NCI-H146 (cell line): ENCODE measurements around the gene ALDH1L1.
A peak's percentile ranks its signal among the peaks of the same experiment; 100 is the strongest.

Experiments
- DNase-seq: peaks from one replicate; lab custom pipeline; 2025; lab: John Stamatoyannopoulos, UW

The ALDH1L1 gene

GRCh38 chr3:126133606-126134005 lies 46.8 kb downstream of the ALDH1L1 start:
- no peak for DNase-seq

- DNase-seq, result peak; percentile 28
These were observed 47.5 kb downstream of the ALDH1L1 start for GRCh38 chr3:126132751-126133511.

DNA sequence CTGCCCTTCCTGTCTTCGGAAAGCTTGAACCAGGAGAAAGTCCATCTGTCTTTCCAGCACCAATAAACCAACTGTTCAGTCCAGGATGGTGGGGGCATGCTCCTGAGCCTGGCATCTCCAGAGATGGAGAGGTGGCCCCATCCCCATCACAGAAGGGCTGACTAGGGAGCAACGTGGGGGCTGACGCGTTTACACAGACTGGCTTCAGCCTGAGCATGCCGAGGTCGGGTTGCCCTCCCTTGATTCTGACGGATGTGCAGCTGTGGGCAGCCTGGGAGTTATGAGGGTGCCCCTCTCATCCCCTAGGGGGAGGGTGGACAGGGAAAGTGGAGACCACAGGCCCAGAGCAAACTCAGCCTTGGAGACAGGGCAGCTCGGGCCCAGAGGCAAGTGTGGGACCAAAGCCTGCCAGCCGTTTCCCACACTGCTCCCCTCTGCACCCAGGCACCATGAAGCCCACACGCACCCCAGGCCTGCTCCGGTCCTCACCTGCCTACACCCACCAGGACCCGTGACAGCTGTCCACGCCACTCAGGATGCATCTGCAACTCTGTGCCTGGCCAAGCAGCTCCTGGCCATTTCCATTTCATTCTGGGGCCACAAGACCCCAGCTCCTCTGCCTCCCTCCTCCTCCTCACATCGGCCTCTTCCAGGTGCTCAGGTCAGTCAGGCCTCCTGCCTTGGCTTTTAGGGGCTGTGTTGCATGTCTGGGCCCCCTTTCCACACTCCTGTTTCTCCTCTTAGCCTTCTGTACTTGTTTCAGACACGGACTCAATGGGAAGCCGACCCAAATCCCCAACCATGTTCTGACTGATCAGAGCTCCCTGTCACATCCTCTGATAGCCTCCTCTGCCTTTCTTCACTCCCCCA lies 48.3 kb downstream of the ALDH1L1 start:
- no peak for DNase-seq

DNA sequence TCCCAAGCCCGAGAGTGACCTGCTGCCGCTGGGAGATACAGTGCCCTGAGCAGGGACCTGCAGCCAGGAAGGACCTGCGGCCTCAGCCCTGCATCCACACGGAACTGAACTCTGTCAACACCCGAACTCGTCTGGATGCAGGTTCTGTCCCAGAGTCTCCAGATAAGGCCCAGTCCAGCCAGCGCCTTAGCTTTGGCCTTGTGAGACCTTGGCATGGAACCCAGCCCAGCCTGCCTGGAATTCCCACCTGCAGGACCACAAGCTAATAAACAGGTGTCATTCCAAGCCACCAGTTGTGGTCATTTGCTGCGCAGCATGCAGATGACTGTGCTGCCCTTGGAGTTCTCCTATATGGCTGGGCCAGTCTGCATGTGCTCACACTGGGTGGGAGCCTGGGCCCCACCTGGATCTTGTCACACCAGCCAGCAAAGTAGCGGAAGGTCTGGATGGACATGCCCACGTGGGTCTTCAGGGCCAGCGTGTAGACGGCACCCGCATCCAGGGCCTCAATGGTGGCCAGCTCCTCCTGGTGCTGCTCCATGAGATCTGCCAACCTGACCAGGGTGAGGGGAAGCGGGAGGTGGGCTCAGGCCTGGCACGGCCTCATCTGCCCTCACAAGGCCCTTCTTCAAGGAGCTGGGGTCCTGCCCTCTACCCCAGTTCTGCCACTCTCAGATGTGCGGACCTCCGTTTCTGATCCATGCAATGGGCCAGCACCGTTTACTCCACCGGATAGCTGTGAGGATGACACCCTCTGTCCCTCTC lies 49.2 kb downstream of the ALDH1L1 start:
- no peak for DNase-seq

DNA sequence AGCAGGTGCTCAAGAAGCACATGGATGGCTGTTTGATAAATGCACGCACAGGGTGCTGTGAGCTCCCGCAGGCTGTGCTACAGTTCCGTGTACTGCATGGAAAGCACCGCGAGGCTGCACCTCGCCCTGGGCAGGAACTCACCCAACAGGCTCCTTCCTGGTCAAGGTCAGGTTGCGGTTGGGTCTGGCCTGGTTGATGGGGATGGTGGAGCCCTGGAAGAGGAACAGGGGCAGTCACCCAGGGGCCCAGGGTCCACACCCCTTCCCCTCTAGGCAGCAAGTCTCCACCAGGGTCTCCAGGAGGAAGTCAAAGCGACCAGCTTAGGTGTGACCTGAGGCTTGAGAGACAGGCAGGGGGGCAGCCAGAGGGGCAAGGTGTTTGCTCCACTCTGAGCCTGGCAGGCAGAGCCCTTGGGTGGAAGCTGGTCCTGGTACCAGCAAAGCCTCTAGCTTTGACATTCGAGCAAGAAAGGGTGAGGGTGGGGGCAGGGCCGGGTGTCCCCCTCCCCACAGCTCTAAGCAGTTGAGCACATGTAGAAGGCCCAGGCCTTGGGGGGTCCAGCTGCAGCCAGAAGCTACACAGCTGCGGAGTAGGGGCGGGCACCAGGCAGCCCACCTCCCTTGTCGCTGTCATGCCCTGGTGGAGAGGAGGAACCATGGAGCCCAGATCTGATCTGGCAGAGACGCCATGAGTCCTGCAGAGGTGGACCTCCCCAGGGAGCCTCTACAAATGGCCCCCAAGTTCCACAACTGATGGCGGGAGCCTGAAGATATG lies 50.1 kb downstream of the ALDH1L1 start:
- peak; percentile 33 for DNase-seq

GRCh38 chr3:126129398-126129891 lies 50.9 kb downstream of the ALDH1L1 start:
- peak; percentile 47 for DNase-seq

GRCh38 chr3:126128504-126129397 lies 51.6 kb downstream of the ALDH1L1 start:
- DNase-seq, result no peak

DNA sequence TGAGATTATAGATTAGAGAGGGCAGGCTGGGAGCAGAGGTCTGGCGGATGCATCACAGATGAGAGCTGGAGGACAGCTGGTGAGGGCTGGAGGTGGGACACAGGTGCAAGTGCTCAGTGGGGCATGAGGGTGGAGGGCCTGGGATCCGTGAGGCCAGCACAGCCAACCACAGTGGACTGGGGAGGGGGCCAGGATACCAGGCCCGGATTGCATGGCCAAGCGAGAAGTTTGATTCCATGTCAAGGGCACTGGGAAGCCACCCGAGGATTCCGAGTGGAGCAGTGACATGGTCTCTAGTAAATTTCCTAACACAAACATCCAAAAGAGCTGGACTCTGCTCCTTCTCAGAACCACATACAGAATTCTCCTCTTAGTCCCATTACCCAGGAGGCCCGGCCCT lies 52.5 kb downstream of the ALDH1L1 start:
- no peak for DNase-seq

- DNase-seq, result no peak
These were observed 52.9 kb downstream of the ALDH1L1 start for GRCh38 chr3:126127452-126127851.

DNA sequence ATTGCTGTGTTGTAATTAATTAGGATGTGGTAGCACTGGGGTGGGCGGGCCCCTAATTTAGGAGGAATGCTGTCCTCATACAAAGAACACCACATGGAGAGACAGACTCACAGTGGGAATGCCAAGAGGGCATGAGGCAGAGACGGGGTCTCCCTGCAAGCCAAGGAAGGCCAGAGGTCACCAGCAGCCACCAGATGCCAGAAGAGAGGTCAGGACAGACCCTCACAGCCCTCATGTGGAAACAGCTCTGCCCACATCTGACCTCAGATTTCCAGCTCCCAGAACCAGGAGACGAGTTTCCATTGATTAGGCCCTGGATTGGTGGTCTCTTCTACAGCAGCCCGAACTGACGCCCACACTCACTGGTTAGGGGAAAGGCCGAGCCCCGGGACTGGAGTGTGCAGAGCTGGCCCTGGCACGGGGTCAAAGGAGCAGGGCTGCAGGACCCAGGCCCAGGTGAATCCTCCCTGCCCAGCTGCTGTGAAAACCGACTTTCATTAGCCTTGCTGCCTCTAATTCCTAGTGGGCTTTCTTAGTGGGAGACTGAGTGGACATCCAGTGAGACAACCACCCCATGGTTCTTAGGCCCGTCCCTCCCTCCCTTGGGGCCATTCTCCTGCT lies 53.5 kb downstream of the ALDH1L1 start:
- DNase-seq, result no peak

- no peak for DNase-seq
These were observed 54.1 kb downstream of the ALDH1L1 start for GRCh38 chr3:126126286-126126685.

DNA sequence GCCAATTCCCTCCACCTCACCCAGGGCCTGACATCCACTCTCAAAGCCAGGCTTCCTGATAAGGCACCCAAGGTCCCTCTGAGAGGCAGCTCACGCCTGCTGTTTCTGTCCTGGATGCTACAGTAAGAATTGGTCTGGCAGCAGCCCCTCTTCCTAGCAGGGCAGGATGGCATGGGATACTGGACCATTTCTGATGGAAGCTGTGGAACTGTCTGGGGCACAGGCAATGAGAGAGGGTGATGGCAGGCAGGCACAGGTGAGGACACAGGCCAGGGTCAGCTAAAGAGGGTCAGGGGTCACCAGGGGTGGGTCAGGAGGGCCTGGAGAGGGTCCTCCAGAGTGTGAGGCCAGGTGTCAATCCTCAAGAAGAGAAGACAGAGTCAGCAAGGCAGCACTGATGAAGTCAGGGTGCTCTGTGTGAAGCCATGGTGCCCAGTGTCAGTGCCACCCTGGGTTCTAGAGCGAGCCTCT lies 54.6 kb downstream of the ALDH1L1 start:
- no peak for DNase-seq

- DNase-seq, result no peak
These were observed 55.0 kb downstream of the ALDH1L1 start for GRCh38 chr3:126125341-126125740.

DNA sequence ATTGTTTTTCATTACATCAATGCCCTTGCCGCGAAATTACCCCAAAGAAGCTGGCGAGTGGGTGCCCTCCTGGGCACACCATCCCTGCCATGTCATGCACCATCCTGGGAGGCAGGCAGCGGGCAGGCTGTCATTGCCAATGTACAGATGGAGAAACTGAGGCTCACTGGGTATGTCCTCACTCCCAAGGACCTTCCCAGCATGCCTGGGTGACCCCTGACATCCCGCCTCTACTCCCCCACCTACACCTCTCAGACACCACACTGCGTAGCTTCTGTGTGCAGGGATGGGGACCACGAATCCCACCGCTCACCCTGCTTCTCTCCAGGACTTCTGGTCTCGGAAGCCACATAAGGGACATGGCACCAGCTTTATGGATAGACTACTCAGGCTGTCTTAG lies 55.5 kb downstream of the ALDH1L1 start:
- DNase-seq, result no peak

DNA sequence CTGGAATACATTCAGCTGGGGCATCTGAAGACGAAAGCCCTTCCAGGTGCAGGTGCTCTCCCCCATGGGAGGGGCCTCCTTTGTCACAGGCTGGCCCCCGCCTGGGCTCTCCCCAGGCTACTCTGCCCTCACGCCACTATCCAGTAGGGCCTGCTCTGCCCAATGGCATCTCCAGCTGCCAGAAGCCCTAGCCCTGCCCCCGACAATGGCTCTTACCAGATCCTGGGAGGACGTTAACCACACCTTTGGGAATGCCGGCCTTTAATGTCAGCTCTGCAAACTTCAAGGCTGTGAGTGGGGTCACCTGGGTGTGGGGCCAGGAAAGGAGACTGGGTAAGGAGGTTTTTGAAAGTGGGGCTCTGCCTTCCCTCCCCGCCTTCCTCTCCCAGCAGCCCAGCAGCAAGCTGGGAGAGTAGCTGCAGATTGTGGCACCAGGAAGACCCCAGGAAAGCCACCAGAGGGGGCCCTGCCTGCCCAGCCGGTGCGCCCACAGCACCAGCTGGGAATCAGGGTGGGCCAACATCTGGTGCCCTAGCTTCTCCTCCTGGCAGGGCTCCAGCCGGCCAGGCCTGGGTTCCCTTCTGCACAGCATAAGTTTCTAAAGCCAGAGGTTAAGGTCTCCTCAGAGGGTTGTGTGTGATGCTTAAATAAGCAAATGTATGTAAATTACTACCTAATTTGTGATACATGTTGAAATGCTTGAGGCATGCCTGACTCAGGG lies 56.1 kb downstream of the ALDH1L1 start:
- DNase-seq, result peak; percentile 98

- no peak for DNase-seq
These were observed 58.8 kb downstream of the ALDH1L1 start for GRCh38 chr3:126121632-126122031.

GRCh38 chr3:126121074-126121473 lies 59.3 kb downstream of the ALDH1L1 start:
- no peak for DNase-seq

- DNase-seq, result no peak
These were observed 60.4 kb downstream of the ALDH1L1 start for GRCh38 chr3:126119976-126120375.

- peak; percentile 13 for DNase-seq
These were observed 61.2 kb downstream of the ALDH1L1 start for GRCh38 chr3:126119008-126119675.
